ENCODE measurements around the gene WNK3. TPM values are rescaled to one million over a fixed set of nuclear protein-coding genes. Genes with fewer than 3 reads are reported as not detected.

The WNK3 gene
- 0.04 to 0.22 TPM (median 0.06 TPM) in 5 replicates for total RNA-seq (2022; extraction: Qiagen RNA extraction)

DNA sequence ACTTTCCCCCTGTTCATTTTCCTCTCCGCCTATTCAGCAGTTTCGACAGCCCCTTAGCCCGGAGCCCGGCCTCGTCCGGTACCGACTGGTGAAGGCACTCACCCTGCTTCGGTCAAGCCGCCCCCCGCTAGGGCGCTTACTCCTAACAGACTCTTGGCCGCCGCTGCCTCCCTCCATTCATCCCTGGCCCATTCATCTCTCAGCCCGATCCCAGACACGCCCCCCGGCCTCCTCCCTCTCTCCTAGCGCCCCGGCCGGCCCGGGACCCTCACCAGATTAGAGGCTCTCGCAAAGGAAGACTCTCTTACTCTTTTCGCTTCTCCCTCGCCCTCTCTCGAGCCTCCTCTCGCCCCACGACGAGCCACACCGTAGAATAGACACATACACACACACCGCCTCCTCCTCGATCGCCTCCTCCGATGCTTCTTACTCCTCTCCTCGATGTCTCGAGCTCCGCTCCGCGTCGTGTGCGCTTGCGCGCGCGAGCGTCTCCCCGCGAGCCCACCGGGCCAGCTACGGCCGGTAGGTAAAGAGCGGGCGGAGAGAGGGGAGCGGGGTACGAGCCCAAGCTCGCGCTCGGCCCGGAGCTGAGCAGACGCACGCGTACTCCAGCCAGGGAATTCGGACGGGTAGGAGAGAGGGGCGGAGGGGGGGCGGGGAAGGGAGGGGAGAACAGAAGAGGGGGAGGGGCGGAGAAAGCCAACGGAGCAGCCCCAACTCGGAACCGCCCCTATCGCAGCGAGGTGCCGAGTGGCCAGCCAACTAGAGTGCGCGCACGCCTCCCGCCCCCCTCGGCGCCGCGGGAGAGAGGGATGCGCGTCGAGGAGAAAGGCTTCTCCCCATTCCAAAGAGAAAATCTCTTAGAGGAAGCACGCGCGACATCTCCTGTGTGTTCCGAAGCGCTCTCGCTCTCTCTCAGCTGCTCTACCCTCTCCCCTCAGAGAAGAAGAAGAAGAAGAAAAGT, at the start of gene WNK3:
Gene WNK3 (minus strand): TSS at position 633 of the 964 bp plus-strand sequence.

DNA sequence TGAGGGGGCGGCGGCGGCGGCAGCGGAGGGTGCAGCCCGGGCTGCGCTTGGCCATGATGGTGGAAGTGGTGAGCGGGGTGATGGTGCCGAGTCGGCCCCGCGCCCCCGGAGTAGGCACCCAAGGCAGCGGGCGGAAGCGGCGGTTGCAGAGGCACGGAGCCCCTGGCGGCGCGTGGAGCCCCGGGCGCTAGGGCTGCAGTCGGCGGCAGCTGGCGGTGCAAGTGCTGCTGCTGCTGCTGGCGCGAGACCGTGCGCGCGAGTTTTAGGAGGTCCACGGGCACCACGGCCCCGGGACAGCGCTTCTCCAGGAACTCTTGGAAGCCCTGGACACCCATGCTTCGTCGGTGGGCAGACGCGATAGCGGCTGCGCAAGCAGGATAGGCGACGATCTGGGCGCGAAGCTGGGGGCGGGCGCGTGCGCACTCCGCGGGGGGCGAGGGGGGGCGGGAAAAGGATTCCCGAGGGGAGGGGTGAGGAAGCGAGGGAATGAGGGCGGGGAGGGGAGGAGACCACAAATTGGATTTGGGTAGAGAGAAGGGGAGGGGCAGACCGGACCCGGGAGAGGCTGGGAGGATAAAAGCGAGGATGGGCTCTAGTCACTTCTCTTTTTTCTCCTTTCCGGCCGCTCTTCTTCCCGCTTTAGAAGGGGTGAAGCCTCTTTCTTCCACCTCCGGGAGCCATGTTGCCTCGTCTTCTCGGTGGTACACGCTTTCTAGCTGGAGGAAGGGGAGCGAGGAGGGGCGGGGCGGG, 174.8 kb downstream of the WNK3 start, which contains the start of gene FAM120C:
Gene FAM120C (minus strand): TSS at position 391 of the 750 bp plus-strand sequence. CDS start 56 bp downstream, at position 335.

Other genes starting within 250 kb of the WNK3 start
- gene FAM120C, start 174.8 kb downstream of the WNK3 start, total RNA-seq (2022; extraction: Qiagen RNA extraction) = 3.2 to 6.6 TPM (median 5.4 TPM) in 5 replicates
- gene TSR2, start 82.4 kb upstream of the WNK3 start, total RNA-seq (2022; extraction: Qiagen RNA extraction) = 53.1 to 56.6 TPM (median 55.1 TPM) in 5 replicates
- gene FGD1, start 138.2 kb upstream of the WNK3 start, total RNA-seq (2022; extraction: Qiagen RNA extraction) = 4.6 to 8.0 TPM (median 6.9 TPM) in 5 replicates
- gene GNL3L, start 172.2 kb upstream of the WNK3 start, total RNA-seq (2022; extraction: Qiagen RNA extraction) = 17.4 to 28.8 TPM (median 24.0 TPM) in 5 replicates

Data from A549 treated with dexamethasone at 1 μM for 4 hours (cell line).